COR-L47 (cell line): ENCODE measurements around the gene SPG11.
"Not testable (repeated sequence)": the region's sequence is repeated elsewhere in the genome, so short reads cannot be mapped to it uniquely, and the experiment has no call there.

Experiments used
- DNase-seq: peaks from one replicate; lab custom pipeline; 2025; lab: John Stamatoyannopoulos, UW

Gene SPG11

DNA sequence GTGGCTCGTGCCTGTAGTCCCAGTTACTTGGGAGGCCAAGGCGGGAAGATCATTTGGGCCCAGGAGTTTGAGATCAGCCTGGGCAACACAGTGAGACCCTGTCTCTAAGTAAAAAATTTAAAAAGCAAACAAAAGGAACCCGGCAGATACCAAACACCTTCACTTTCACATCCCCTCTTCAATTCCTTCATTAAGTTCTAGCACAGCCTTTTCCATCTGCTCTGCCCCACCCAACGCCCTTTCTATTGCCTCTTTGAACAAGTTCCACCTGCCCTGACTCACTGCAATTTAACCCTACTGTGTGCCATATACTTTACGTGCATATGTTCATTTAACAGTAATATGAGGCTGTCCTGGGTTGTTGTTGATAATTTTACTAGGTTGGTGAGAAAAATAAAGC, 12.4 kb upstream of the SPG11 start:
- no peak for DNase-seq

DNA sequence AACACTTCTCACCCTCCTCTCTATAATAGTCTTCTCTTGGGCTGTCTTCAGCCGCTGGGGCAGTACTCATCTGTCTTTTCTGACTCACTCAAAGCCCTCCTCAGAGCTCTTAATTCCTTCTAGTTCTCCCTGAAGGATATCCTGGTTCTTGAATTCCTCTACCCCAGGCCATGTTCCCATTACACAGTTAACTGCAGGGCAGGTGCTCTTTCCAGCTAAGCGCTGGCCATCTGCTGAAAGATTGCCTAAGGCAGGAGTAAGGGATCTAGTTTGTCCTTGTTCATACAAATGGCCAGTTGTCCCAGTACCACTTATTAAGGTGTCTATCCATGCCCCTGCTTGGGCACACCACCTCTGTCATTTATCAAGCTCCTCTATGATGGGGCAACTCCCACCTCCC, 10.2 kb upstream of the SPG11 start:
- no peak for DNase-seq

DNA sequence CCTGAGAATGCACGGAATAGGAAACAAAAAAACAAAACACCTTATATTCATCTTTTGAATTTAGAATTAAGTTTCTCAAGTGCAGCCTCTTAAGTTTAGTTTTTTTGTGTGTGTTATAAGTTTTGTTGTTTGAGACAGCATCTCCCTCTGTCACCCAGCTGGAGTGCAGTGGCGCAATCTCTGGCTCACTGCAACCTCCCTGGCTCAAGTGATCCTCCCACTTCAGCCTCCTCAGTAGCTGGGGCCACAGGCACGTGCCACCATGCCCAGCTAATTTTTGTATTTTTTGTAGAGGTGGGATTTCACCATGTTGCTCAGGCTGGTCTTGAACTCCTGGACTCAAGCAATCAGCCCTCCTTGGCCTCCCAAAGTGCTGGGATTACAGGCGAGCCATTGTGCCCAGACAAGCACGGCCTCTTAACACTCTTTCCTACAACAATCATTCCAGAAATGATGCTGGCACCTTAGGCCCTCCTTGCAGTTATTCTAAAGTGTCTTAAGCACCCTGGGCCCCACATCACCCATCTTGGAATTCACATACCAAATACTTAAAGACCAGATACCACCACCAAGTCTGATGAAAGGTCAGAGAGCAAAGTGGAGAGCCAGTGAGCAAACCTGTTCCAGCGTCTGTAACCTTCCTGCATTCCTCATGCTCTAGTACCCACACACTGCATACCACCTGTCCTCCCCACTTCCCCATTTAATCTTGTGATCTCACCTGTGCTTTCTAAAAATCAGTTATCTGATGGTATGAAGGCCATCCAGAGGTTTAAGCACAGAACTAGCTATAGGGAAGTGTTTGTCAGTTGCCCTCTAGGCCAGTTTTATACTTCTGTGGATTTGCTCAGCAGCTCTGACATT, 6.9 kb upstream of the SPG11 start:
- no peak for DNase-seq

DNA sequence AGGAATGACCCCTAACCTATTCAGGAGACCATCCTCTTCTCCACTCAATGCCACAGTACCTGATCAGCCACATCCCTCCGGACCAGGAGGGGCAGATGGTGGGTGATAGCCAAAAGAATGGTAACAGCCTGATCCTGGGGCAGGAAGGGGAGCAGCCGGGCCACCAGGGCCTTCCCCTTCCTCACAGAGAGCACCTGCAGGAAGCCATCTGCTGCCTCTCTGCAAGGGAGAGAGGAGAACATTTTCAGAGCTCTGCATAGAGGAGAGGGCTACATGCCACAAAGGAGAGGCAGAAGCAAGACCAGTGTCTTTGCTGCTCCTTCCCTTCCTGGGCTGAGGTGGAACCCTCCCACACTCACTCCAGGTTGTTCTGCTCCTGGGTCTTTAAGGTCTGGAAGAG, 5.5 kb upstream of the SPG11 start:
- DNase-seq, result no peak

DNA sequence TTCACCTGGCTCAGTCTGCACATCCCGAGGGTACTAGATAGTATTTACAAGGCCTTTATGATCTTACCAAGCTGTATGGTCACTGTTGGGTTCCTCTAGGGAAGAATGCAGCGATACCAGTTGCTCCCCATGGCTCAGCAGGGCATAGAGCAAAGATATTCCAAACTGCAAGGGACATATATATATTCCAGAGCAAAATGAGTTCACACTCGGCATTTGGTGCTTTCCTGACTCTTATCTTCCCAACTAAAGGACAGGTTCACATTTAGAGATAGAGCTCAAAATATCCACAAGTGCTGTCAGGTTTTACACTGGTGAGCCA, 3.5 kb upstream of the SPG11 start:
- no peak for DNase-seq

DNA sequence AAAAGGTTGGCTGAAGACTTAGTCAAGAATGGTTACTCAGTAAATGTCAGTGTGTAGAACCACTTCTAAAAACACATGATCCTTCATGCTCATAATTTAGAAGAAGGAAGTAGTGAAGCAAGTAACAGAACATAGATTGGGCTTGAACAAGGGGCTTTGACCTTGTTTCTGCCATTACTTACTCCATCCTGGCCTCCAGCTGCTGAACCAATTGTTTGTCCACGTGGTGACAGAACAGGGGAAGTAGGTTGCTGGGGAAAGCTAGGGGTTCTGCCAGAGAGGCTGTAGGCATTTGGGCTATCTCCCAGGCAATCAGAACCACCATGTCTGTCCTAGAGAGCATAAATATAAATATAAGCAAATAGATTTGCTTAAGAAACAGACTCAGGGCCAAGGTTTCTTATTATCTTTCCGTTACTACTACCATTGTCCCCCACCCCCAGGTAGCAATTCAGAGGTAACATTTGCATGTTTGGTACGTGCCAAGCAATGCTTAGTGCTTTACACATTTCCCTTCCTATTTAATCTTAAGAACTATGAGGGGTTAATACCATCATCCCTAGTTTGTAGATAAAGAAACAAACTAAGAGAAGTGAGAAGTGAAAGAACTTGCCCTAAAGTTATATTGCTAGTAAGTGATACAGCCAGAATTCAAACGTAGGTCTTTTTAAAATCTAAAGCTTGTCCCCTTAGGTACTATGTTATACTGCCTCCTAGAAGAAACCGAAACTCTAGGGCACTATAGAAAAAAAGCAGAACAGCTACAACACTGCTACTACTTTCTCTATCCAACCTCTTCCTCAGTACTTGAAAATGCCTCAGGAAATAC, 3.0 kb upstream of the SPG11 start:
- DNase-seq, result no peak

DNA sequence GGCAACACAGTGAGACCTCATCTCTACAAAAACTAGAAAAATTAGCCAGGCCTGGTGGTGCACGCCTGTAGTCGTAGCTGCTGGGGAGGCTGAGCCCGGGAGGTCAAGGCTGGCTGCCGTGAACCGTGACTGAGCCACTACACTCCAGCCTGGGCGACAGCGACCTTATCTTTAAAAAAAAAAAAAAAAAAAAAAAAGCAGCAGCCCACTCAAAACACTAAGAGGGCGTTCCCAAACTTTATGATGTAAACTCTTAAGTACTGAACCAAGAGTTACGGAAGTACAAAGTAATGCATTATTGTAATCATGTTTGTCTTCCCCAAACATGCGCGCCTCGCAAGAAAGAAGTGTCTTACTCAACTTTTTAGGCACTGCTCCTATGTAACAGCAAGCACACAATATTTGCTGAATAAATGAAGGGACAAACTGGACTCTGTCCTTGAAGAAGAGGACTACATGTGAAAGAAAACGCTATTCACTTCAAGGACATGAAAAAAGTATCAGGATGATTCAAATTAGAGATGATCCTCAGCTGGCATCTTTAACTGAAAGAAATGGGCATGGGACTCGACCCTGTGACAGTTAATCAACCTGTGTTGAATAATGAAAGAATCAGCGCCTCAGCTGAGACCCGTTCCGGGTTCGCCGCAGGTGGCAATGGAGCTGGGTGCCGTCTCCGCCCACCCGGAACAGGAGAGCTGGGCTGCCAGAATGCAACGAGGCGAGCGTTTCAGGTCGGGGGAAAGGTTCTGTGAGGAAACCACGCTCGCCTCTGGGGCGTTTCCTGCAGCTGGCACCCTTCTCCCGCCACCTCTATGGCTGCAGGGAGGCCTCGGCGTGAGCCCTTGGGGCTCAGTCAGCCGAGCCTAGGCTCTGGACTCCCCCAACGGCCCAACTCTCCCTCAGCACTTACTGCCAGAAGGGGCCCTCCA, 718 bp downstream of the SPG11 start:
- DNase-seq, result peak; percentile 69

DNA sequence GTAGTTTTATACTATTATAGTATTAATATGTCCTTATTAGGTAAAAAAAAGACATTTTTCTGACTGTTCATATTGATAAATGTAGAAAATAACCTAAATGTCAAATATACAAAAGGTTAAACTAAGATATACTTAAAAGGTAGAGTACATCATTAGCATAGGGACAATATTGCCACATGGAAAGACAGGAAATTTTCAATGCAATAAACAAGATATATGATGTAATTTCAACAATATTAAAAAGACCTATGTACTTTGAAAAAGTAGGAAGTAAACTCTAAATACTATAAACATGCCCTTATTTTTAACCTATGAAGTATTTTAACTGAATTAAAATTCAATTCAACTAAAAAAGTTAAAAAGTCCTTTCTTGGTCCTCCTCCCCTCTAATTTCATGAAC, 1.9 kb downstream of the SPG11 start:
- DNase-seq, result no peak

DNA sequence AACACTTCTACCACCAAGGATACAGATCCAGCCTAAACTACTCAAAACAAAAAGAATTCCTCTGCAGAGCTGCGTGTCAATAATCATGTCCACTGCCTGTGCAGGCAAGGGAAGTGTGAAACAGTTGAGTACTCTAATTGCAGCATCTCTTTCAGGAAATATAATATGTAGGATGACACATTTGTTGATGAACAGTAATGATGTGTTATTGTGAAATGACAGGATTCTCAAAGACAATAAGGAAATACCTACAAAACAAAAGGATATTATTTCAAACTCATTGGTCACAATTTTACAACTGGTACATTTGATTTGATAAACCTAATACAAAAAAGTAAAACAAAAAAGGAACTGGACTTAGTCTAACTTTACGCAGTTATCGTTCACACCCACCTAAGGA, 4.4 kb downstream of the SPG11 start:
- DNase-seq, result no peak

DNA sequence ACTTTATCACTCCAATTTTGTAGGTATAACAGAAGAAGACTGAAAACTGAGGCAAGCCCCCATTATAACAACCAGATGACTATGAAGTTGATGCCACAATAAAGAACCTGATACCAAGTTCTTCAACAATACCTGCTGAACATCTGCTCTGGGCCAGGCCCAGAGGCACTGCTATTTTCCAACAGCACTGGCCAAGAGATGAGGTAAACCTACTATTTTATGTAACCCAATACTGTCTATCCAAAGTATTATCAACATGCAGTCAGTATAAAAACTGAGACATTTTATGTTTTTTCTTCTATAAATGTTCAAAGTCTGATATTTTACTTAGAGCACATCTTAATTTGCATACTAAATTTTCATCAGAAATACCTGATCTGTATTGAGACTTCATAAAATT, 6.1 kb downstream of the SPG11 start:
- no peak for DNase-seq

DNA sequence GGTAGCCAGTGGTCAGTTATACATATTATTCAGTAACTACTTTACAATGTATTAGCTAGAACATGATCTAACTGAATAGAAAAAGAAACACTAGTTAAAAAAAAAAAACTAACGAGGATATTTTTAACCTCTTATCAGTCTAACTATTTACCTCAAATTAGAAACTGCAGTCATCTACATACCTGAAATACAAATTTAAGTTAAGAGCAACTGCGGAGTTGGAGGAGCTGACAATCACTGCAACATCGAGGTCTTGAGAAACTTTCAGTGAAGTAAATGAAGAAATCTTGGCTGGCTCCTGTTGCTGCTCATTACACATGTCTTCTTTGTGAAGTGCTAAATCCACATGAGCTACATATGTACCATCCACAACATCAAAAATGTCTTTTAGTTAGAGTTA, 6.5 kb downstream of the SPG11 start:
- no peak for DNase-seq

DNA sequence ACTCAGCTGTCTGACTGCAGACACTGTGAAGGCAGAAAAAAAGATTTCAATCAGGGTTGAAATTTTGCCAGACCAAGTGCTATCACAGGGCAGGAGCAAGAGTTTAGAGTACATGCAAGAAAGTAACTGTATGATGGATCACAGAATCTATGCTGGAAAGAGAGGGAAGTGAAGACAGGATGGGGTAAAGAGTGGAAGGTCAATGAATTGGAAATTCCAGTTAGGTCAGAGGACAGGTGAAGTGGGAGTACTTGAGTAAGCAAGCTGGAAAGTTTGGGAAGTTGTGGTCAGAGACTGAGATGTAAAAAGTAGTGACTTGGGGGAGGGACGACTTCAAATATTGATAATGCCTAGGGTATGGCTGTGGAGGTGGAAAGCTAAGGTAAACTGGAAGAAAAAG, 7.2 kb downstream of the SPG11 start:
- no peak for DNase-seq

DNA sequence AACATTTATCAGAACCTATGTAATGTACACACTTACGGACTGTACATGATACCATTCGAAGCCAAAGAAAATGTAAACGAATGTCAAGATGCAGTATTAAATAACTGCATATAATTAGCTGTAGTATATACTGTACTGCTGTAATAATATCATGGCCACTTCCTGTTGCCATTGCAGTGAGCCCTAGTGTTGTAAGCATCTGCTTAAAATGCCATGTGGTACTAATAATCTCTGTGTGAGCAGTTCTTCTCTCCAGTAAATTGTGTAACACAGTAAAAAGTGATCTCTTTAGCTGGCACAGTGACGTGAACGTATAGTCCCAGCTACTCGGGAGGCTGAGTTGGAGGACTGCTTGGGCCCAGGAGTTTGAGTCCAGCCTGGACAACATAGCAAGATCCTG, 8.6 kb downstream of the SPG11 start:
- DNase-seq, result no peak

DNA sequence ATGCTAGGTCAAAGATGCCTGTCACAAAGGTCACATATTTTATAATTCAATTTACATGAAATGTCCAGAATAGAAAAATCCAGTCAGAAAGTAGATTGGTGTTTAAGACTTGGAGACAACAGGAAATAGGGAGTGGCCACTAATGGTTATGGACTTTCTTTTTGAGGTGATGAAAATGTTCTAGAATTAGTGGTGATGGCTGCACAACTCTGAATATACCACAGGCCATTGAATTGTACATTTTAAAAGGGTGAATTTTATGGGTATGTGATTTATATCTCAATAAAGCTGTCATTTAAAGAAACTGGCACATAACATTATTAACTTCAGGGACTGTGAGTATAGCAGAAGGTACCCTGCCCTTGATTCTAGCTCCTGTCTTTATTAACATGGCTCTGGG, 15.8 kb downstream of the SPG11 start:
- no peak for DNase-seq

DNA sequence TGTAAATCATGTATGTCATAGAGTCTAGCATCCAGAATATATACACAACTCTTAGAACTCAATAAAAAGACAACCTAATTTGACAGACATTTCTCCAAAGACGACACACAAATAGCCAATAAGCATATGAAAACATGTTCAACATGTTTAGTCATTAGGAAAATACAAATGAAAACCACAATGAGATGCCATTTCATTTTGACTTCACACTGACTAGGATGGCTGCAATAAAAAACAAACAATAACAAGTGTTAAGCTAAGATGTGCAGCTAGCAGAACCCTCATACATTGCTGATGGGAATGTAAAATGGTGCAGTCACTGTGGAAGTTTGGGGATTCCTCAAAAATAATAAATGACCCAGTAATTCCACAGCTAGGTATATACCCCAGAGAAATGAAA, 16.4 kb downstream of the SPG11 start:
- DNase-seq, result no peak

DNA sequence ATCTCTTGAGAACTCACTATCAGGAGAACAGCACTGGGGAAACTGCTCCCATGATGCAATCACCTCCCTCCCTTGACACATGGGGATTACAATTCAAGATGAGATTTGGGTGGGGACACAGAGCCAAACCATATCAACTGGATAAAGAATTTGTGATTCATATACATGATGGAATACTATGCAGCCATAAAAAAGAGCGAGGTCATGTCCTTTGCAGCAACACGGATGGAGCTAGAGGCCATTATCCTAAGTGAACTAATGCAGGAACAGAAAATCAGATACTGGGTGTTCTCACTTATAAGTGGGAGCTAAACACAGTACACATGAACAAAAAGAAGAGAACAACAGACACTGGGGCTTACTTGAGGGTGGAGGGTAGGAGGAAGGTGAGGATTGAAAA, 17.0 kb downstream of the SPG11 start:
- no peak for DNase-seq

DNA sequence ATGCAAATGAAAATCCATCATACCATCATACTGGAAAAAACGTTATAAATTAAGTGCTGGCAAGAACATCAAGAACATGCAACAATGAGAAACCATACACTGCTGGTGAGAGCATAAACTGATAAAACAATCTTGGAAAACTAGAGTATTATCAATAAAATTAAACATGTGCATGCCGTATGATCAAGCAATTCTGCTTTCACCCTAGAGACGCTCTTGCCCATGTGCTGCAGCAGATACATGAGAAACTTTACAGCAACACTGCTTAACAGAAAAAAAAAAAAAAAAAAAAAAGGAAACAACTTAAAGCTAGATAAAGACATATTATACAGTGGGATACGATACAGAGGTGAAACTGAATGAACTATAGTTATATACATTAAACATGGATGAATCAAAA, 21.8 kb downstream of the SPG11 start:
- DNase-seq, result no peak

DNA sequence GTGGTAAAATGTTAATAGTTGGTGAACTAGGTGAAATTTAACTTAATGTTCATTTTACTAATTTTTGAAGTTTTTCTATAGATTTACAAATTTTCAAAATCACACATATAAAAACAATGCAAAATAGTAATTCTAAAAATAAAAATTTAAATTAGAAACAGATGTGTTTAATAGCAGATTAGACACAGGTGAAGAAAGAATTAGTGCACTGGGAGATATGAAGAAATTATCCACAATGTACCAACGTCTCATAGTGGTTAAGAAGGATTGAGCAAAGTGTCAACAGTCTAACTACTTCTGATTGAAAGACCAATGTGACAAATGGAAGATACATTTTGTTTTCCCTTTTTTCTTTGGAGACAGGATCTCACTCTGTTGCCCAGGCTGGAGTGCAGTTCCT, 26.5 kb downstream of the SPG11 start:
- DNase-seq, result no peak

DNA sequence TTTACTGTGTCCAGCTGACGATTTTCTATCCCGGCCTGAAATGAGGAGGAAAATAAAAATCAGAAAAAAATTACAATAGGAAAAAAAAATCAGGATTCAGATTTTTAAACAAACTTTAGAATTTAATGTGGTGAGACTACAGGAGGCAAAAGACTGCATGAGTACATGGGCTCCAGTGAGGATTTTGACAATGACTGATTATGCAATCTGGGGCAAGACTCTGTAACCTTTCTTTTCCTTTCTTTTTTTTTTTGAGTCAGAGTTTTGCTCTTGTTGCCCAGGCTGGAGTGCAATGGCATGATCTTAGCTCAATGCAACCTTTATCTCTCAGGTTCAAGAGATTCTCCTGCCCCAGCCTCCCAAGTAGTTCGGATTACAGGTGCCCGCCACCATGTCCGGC, 29.9 kb downstream of the SPG11 start:
- no peak for DNase-seq

DNA sequence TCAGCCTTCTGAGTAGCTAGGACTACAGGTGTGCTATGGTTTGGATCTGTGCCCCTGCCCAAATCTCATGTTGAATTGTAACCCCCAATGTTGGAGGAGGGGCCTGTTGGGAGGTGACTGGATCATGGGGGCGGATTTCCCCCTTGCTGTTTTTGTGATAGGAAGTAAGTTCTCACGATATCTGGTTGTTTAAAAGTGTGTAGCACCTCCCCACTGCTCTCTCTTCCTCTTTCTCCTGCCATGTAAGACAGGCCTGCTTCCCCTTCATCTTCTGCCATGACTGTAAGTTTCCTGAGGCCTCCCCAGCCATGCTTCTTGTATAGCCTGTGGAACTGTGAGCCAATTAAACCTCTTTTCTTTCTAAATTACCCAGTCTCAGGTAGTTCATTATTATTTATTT, 38.2 kb downstream of the SPG11 start:
- not testable (repeated sequence) for DNase-seq

DNA sequence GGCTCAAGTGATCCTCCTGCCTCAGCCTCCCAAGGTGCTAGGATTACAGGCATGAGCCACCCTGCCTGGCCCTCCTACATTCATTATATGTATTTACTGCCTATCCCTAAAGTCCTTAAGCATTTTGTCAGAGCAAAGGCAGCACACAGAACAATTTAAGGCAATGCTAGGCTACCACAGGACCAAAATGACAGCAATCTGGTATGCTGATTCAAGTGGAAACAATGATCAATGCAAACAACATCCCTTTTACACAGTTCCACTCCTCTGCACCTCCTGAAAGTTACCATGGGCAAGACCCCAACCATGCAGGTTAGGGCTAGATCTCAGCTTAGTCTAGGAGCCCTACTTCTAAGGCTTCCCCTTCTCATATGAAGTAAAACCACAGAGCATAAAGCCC, 40.3 kb downstream of the SPG11 start:
- no peak for DNase-seq

DNA sequence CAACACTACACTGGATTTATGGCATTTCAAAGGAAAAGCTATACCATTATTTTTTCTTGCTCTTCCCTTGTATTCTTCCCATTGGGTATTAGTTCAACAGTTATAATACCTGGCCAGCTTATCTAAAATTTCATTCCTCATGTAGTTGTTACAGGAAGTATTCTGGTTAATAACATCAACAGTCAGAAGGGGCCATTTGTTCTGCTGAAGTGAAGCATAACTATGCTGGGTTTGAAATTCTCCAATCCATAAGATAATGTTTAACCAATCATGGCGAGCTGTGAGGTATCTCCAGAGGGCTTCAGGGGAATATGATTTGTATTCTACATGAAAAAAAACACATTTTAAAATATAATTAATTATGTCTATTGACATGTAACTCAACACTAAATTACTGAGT, 43.4 kb downstream of the SPG11 start:
- no peak for DNase-seq

DNA sequence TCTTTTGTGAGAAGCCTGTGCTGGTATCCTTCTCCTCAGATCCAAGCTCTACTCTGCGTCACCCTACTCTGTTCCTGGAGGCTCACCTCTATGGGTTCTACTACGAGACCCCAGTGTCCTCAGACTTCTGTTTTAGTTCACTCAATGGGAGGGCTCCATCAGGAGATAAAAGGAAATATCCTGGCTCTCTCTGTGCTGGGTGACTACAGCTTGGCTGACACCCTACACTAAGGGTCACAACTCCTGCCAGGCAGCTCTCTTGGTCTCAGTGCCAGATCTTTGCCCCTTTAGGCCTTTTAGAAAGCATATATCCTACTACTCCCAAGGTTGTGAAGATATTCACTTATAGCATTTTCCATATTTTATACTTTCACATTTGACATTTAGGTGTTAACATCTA, 46.5 kb downstream of the SPG11 start:
- no peak for DNase-seq
